ENCODE measurements around the gene TUBAL3.

- TF ChIP-seq, protein P1, sequence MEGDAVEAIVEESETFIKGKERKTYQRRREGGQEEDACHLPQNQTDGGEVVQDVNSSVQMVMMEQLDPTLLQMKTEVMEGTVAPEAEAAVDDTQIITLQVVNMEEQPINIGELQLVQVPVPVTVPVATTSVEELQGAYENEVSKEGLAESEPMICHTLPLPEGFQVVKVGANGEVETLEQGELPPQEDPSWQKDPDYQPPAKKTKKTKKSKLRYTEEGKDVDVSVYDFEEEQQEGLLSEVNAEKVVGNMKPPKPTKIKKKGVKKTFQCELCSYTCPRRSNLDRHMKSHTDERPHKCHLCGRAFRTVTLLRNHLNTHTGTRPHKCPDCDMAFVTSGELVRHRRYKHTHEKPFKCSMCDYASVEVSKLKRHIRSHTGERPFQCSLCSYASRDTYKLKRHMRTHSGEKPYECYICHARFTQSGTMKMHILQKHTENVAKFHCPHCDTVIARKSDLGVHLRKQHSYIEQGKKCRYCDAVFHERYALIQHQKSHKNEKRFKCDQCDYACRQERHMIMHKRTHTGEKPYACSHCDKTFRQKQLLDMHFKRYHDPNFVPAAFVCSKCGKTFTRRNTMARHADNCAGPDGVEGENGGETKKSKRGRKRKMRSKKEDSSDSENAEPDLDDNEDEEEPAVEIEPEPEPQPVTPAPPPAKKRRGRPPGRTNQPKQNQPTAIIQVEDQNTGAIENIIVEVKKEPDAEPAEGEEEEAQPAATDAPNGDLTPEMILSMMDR (IDR thresholded peaks at IDR 0.05; ENCODE audit: low read depth, low read length) = no peak
- no peak for TF ChIP-seq EZH2phosphoT487 (IDR thresholded peaks at IDR 0.05; ENCODE audit: low read depth)
Observed at GRCh38 chr10:5385224-5385623, 19.4 kb downstream of the TUBAL3 start.
